Activated naive CD8-positive, alpha-beta T cell treated with anti-CD3 and anti-CD28 coated beads, Interleukin-2, amount 10 ng/mL, durations not matched to agents 7 days and 5 days (primary cell): ENCODE results near the gene OGT. TPM values are rescaled to one million over a fixed set of nuclear protein-coding genes. Genes with fewer than 3 reads are reported as not detected.

Source experiments
- ATAC-seq: fragments of 150-1000 bp; cut with Tn5 transposase; one replicate; pipeline ENCODE4 v1.10.0; 2021; ENCODE audit warnings: low read depth, moderate library complexity
- POLR2A ChIA-PET: fragments of 350-600 bp; sonication (Branson Sonifier 250); formaldehyde crosslinking; loops from one replicate; lab custom pipeline; 2021; ENCODE audit warnings: antibody characterized with exemption; lab: Charles Lee
- DNase-seq: peaks from one replicate; pipeline ENCODE4 v3.0.0; 2021
- H3K27ac Mint-ChIP-seq: one replicate; pipeline ENCODE4 v1.8.0; 2022; ENCODE audit warnings: mild to moderate bottlenecking, mixed read lengths
- H3K27me3 Mint-ChIP-seq: one replicate; pipeline ENCODE4 v1.8.0; 2022; ENCODE audit warnings: mild to moderate bottlenecking, moderate library complexity, mixed read lengths
- H3K36me3 Mint-ChIP-seq: one replicate; pipeline ENCODE4 v1.8.0; 2021; ENCODE audit warnings: mild to moderate bottlenecking, mixed read lengths
- H3K4me1 Mint-ChIP-seq: one replicate; pipeline ENCODE4 v1.8.0; 2021; ENCODE audit warnings: mixed read lengths
- H3K4me3 Mint-ChIP-seq: one replicate; pipeline ENCODE4 v1.8.0; 2022; ENCODE audit warnings: mild to moderate bottlenecking, moderate library complexity, mixed read lengths
- H3K9me3 Mint-ChIP-seq: one replicate; pipeline ENCODE4 v1.8.0; 2021; ENCODE audit warnings: mixed read lengths
- total RNA-seq, 2 experiments: library from RNA; stranded (reverse); gene quantifications; one replicate each; pipeline ENCODE4 v1.2.3, GENCODE V29; 2021

Gene OGT
- total RNA-seq, 2 experiments from 2014 or later: 487 to 498 TPM

DNA sequence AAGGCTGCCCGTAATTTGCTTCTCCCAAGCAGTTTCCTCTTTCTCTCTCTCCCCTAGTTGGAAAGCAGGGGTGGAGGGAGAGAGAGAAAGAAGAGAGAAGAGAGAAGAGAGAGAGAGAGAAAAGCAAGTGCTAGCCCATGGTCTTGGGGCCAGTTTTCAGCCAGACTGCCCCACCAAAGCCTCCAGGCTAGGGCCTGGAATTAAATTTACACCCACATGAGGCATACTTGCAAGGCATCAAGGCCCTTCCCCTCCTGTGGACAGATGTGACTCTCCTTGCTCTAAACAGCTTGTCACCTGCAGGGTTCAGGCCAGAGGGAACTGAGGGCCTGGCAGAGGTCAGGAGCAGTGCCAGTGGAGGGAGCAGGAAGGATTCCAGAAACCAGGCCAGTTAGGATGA, 87.1 kb downstream of the OGT start:
- peaks cover 47% of the 10 kb centered on the region for H3K4me1 Mint-ChIP-seq
- DNase-seq (no peak), ATAC-seq (no peak)
- peak overlapping the region; percentile 93 for H3K27ac Mint-ChIP-seq
- H3K27me3 Mint-ChIP-seq: no peaks in the 10 kb centered on the region
- H3K36me3 Mint-ChIP-seq: peaks cover 30% of the 10 kb centered on the region
- POLR2A ChIA-PET: interaction anchor here (3.5 kb wide), 1 partner anchor 87 kb away, joined by 27 read pairs; the partner anchor contains the start of gene OGT
- H3K9me3 Mint-ChIP-seq: no peaks in the 10 kb centered on the region
- H3K4me3 Mint-ChIP-seq: peak overlapping the region; percentile 96

DNA sequence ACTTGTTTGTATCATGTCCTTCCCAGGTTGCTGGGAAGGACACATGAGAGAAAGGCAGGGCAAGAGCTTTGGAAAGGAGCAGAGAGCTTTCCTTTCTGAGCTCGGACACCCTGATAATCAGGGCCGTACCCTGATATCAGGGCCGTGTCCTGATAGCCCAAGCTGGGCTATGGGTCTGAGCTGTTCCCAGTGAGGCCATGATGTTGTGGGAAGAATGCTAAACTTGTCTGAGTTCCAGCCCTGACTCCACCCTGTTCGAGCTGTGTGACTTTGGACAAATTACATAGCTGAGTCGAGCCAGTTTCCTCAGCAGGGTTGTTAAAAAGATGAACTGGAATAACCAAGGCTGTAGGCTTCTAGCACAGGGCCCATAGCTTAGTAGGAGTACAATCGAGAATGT, 88.7 kb downstream of the OGT start:
- DNase-seq (no peak), ATAC-seq (no peak)
- Mint-ChIP-seq H3K9me3 (no peaks in the 10 kb centered on the region), H3K27me3 (no peaks in the 10 kb centered on the region), H3K4me1 (peaks cover 39% of the 10 kb centered on the region), H3K27ac (peak overlapping the region; percentile 95), H3K4me3 (no peak overlapping the region), H3K36me3 (peaks cover 18% of the 10 kb centered on the region)
- POLR2A ChIA-PET: interaction anchor here (0.9 to 3.5 kb wide), 8 partner anchors 12 to 440 kb away, joined by 3 to 16 read pairs (median 6); partner anchors contain the start of genes NONO, OGT and TAF1

DNA sequence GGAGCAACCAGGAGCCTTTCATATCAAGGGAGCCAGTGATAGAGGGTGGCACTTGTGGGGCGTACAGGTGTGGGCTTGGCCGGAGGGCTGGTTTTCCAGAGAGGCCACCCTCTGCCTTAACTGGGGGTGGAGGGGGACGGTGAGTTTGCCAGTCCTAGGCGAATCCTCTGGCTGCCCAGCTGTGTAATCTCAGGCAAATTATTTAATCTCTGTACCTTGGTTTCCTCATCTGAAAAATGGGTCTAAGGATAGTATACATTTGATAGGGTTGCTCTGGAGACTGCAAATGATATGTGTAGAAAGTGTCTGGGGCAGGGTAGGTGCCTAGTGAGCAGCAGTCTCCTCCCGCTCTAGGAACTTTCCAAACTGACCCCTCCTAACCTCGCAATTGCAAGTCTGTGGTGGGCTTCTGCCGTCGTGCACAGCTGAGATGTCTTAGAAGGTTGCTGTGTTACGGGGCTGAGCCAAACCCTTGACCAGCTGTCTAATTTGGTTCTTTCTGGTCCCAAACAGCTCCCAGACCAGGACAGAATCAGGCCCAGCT, 89.2 kb downstream of the OGT start:
- POLR2A ChIA-PET: interaction anchor here (0.6 to 3.5 kb wide), 10 partner anchors 8 to 440 kb away, joined by 3 to 16 read pairs (median 6); partner anchors contain the start of genes NONO, OGT and TAF1
- no peaks in the 10 kb centered on the region for H3K27me3 Mint-ChIP-seq
- DNase-seq: no peak
- H3K36me3 Mint-ChIP-seq: peaks cover 15% of the 10 kb centered on the region
- peak; percentile 1 for ATAC-seq
- H3K27ac Mint-ChIP-seq: peak overlapping the region; percentile 95
- no peaks in the 10 kb centered on the region for H3K9me3 Mint-ChIP-seq
- H3K4me3 Mint-ChIP-seq: peak overlapping the region; percentile 78
- H3K4me1 Mint-ChIP-seq: peaks cover 39% of the 10 kb centered on the region

DNA sequence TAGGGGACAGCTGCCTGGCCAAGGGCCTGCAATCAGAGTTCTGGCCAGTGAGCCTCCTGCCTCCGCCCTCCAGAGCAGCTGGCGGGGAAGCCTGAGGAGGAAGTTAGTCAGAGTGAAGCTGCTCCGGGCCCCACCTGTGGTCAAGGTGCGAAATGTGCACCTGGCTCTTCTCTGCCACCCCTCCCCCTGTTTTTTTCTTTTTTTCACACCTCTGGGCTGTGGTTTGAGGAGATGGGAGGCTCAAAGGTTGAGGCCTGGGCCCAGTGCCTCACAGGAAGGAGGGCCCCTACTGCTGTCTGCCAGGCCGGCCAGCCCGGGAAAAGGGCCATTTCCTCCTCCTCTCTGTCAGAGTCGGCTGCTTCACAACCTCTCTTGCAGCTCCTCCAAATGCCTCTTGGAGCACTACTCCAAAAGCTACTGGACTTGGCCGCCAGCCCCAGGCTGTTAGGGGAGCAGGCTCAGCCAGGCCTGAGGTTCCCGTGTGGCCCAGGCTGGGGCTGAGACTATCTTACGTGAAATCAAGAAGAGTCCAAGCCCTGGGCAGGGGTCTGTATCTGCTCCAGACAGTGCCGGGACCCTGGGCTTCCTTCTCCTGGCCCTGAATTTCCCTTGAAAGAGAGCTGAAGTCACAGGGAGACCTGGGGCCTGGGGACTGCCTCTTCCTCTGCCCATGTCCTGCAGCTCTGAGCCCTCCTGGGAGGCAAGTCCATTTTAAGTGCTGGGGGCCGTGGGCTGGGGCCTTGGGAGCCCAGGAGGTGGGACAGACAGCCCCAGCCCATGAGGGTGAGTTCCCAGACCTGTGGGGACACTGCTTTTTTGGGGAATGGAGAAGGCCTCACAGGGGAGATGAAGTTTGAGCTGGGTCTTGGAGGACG, 89.9 kb downstream of the OGT start:
- peak; percentile 70 for DNase-seq
- Mint-ChIP-seq H3K27me3 (no peaks in the 10 kb centered on the region), H3K9me3 (no peaks in the 10 kb centered on the region), H3K36me3 (peaks cover 8% of the 10 kb centered on the region), H3K27ac (peak overlapping the region; percentile 95), H3K4me1 (peaks cover 39% of the 10 kb centered on the region), H3K4me3 (peak overlapping the region; percentile 78)
- ATAC-seq: peak; percentile 77
- POLR2A ChIA-PET: interaction anchor here (0.6 to 3.5 kb wide), 10 partner anchors 9 to 441 kb away, joined by 3 to 16 read pairs (median 6); partner anchors contain the start of genes OGT and TAF1

DNA sequence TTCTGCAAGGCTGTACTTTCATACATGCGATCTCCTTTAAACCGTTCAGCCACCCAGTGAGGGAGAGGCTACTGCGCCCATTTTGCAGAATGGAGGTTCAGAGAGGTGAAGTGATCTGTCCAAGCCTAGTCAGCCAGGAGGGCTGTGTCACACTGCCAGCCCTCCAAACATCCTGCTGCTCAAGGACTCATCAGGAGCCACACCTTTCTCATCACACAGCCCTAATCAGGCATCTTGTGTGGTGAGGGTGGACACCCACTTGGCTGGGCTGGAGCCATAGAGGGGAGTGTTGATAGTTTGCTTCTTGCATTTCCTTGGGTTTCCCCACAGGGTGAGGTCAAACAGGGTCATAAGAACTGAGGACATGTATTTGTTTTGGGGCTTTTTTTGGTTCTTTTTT, 90.8 kb downstream of the OGT start:
- H3K36me3 Mint-ChIP-seq: peaks cover 3% of the 10 kb centered on the region
- POLR2A ChIA-PET: interaction anchor here (1.2 to 3.5 kb wide), 5 partner anchors 10 to 90 kb away, joined by 3 to 16 read pairs (median 10); partner anchors contain the start of gene OGT
- no peaks in the 10 kb centered on the region for H3K9me3 Mint-ChIP-seq
- no peak for DNase-seq
- ATAC-seq: no peak
- H3K27ac Mint-ChIP-seq: peak overlapping the region; percentile 95
- H3K4me1 Mint-ChIP-seq: peaks cover 35% of the 10 kb centered on the region
- H3K27me3 Mint-ChIP-seq: no peaks in the 10 kb centered on the region
- H3K4me3 Mint-ChIP-seq: peak overlapping the region; percentile 78

DNA sequence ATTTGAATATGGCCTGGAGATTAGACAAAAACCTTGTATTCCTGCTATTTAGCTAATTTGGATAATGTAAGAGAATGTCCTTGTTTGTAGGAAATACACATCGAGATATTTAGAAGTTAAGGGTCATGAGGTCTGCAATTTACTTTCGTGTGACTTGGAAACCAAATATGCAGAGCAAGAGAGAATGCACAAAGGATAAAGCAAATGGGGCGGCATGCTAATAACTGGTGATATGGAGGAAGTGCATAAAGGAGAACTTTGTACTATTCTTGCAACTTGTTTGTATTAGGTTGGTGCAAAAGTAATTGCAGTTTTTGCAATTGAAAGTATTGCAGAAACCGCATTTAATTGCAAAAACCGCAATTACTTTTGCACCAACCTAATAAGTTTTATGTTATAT, 92.6 kb downstream of the OGT start:
- POLR2A ChIA-PET: no interaction called here
- Mint-ChIP-seq H3K4me3 (no peak overlapping the region), H3K9me3 (no peaks in the 10 kb centered on the region), H3K27me3 (no peaks in the 10 kb centered on the region), H3K4me1 (peaks cover 31% of the 10 kb centered on the region), H3K27ac (no peak overlapping the region), H3K36me3 (peaks cover 2% of the 10 kb centered on the region)
- ATAC-seq (no peak), DNase-seq (no peak)

Other genes starting within 250 kb of the OGT start
- gene NONO, start 249.5 kb upstream of the OGT start, total RNA-seq: 100 to 1,000 TPM; 438 to 466 TPM
- 1 to 10 TPM; 4.9 to 6.6 TPM for gene ITGB1BP2, start 231.4 kb upstream of the OGT start, total RNA-seq
- gene TAF1, start 166.7 kb upstream of the OGT start, total RNA-seq: 10 to 100 TPM; 64.7 to 66.8 TPM
- 1 to 10 TPM; 8.5 to 8.7 TPM for gene GCNA, start 45.3 kb downstream of the OGT start, total RNA-seq
- gene CXCR3, start 85.4 kb downstream of the OGT start, total RNA-seq: 100 to 1,000 TPM; 105 to 107 TPM
- not detected for gene CXorf49, start 185.2 kb downstream of the OGT start, total RNA-seq
- not detected for gene CXorf49B, start 230.2 kb downstream of the OGT start, total RNA-seq